ENCODE data around the gene TNNT3.
"Not testable (repeated sequence)": the region's sequence is repeated elsewhere in the genome, so short reads cannot be mapped to it uniquely, and the experiment has no call there.

The TNNT3 gene

DNA sequence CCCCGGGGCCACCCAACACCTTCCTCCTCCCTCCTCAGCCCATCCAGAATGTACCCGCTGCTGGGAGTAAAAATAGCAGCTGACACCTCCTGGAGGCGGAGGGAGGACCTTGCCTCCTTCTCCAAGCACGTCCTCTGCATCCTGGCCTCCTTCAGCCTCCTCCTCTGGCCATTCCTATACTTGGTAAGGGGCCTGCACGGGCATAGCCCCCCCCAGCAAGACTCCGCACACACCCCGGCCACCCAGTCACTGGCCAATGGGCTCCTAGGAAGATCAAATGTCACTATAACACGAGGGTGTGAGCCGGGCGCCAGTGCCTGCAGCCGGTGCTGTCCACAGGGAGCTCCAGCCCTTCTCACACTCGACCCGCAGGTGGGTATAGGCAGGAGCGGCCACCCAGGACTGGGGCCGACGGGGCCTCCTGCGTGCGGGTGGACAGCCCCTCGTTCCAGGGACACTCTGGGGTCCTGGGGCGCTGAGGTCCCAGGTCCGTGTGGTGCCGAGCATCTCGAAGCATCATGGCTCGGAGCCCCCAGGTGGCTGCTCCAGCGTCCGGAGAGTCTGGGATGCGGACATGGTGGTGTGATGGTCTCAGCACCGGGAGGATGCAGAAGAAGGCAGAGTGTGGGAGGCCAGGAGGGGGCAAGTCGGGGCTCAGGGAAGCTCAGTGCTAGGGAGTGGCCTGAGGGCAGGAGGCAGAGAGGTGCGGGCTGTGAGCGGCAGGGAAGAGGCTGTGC is at the start of gene TNNT3:
Gene TNNT3, plus strand, starts transcription at position 313 of the 737 bp plus-strand sequence. CDS start 3,172 bp downstream, outside the sequence.
- H3K4me3 Mint-ChIP-seq, result no peak within 1 kb of the TSS
- no peak within 1 kb of the TSS for H3K27ac Mint-ChIP-seq
- H3K4me1 Mint-ChIP-seq (ENCODE audit: low read depth), result peaks cover 4% of the 10 kb centered on the region
- H3K27me3 Mint-ChIP-seq (ENCODE audit: low read depth), result no peaks in the 10 kb centered on the region
- H3K36me3 Mint-ChIP-seq (ENCODE audit: low read depth), result peaks cover 2% of the 10 kb centered on the region
- H3K9me3 Mint-ChIP-seq, result no peaks in the 10 kb centered on the region

DNA sequence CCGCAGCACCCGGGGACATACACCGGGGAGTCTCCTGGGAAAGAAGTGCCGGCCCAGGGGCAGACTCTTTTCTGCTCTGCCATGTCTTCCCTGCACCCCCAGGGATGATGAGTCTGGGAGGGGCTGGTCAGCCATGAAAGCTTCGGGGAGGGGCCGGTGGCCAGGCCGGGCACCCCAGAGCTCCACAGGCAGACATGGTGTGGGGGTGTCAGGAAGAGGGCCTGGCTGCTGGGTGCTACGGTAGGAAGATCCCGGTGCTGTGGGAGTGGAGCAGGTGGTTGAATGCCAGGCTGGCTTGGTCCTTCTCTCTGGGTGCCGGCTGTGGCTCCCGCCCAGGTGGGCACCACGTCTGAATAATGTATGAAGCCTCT is 49.2 kb upstream of the TNNT3 start:
- no peak overlapping the region for H3K27ac Mint-ChIP-seq
- no peak overlapping the region for H3K4me3 Mint-ChIP-seq
- peaks cover 12% of the 10 kb centered on the region for H3K4me1 Mint-ChIP-seq (ENCODE audit: low read depth)
- peaks cover 8% of the 10 kb centered on the region for H3K36me3 Mint-ChIP-seq (ENCODE audit: low read depth)
- H3K9me3 Mint-ChIP-seq, result no peaks in the 10 kb centered on the region
- H3K27me3 Mint-ChIP-seq (ENCODE audit: low read depth), result no peaks in the 10 kb centered on the region

DNA sequence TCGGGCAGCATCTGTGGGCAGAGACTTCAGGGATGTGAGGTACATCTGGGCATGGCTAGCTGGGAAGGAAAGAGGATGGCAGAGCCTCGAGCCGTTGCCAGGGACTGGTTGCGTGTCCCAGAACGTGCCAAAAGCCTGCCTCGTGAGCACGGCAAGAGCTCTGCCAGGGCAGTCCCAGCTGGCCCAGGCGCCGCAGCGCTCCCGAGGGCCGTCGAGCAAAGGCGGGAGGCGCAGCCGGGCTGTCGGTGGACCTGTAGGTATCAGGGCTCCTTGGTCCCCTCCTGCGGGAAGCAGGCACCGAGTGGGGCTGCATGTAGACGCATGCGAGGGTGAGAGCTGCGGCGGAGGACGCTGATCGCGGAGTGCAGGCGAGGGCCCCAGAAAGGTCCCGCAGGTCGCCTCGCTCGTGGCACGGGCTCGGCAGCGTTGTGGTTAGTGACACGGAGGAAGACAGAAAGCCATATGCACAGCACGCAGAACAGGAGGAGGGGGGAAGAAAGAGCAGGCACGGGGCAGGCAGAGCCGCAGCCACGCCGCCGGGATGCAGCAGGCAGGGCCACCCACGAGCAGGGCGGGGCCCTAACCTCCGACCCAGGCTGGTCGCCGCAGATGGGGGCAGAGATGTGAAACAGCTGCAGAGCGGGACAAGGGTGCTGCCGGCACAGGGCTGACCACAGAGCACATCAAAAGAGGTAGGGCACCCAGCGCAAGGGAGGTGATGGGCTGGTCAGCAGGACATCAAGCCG is 48.6 kb upstream of the TNNT3 start:
- Mint-ChIP-seq H3K27ac (peak overlapping the region; percentile 49), H3K4me1 (ENCODE audit: low read depth) (peaks cover 14% of the 10 kb centered on the region), H3K4me3 (peak overlapping the region; percentile 42), H3K27me3 (ENCODE audit: low read depth) (no peaks in the 10 kb centered on the region), H3K36me3 (ENCODE audit: low read depth) (peaks cover 8% of the 10 kb centered on the region), H3K9me3 (no peaks in the 10 kb centered on the region)

DNA sequence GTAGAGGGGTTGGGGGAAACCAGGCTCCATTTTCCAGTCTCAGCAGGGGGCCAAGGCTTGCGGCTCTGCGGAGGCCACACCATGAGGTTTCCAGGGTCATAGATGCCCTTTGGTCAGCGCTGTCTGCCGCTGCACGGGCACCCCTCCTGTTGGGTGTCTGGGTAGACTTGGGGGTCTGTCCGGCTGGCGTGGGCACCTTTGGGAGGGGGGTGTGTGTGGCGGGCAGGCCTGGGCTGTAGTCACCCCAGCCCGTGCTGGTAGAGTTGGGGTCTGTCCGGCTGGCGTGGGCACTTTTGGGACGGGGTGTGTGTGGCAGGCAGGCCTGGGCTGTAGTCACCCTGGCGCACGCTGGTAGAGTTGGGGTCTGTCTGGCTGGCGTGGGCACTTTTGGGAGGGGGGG is 48.0 kb upstream of the TNNT3 start:
- peaks cover 14% of the 10 kb centered on the region for H3K4me1 Mint-ChIP-seq (ENCODE audit: low read depth)
- H3K4me3 Mint-ChIP-seq, result no peak overlapping the region
- no peaks in the 10 kb centered on the region for H3K27me3 Mint-ChIP-seq (ENCODE audit: low read depth)
- peaks cover 8% of the 10 kb centered on the region for H3K36me3 Mint-ChIP-seq (ENCODE audit: low read depth)
- no peak overlapping the region for H3K27ac Mint-ChIP-seq
- no peaks in the 10 kb centered on the region for H3K9me3 Mint-ChIP-seq

GRCh38 chr11:1872267-1872985 is 47.1 kb upstream of the TNNT3 start:
- Mint-ChIP-seq H3K36me3 (ENCODE audit: low read depth) (peaks cover 8% of the 10 kb centered on the region), H3K9me3 (no peaks in the 10 kb centered on the region), H3K27me3 (ENCODE audit: low read depth) (no peaks in the 10 kb centered on the region), H3K4me3 (no peak overlapping the region), H3K4me1 (ENCODE audit: low read depth) (peaks cover 14% of the 10 kb centered on the region), H3K27ac (no peak overlapping the region)

- H3K4me1 Mint-ChIP-seq (ENCODE audit: low read depth), result peaks cover 14% of the 10 kb centered on the region
- no peaks in the 10 kb centered on the region for H3K27me3 Mint-ChIP-seq (ENCODE audit: low read depth)
- peaks cover 8% of the 10 kb centered on the region for H3K36me3 Mint-ChIP-seq (ENCODE audit: low read depth)
- H3K27ac Mint-ChIP-seq, result no peak overlapping the region
- H3K9me3 Mint-ChIP-seq, result no peaks in the 10 kb centered on the region
- no peak overlapping the region for H3K4me3 Mint-ChIP-seq
Measured at GRCh38 chr11:1873048-1873812, 46.3 kb upstream of the TNNT3 start.

DNA sequence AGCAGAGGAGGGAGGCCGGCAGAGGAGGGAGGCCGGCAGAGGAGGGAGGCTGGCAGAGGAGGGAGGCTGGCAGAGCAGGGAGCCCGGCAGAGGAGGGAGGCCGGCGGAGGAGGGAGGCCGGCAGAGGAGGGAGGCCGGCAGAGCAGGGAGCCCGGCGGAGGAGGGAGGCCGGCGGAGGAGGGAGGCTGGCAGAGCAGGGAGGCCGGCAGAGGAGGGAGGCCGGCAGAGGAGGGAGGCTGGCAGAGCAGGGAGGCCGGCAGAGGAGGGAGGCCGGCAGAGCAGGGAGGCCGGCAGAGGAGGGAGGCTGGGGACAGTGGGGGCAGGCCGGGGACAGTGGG is 45.7 kb upstream of the TNNT3 start:
- H3K27me3 Mint-ChIP-seq (ENCODE audit: low read depth); H3K27ac Mint-ChIP-seq; H3K9me3 Mint-ChIP-seq; H3K36me3 Mint-ChIP-seq (ENCODE audit: low read depth); H3K4me3 Mint-ChIP-seq: not testable (repeated sequence)
- H3K4me1 Mint-ChIP-seq (ENCODE audit: low read depth), result peaks cover 14% of the 10 kb centered on the region

- not testable (repeated sequence) for H3K4me3 Mint-ChIP-seq; H3K27ac Mint-ChIP-seq; H3K36me3 Mint-ChIP-seq (ENCODE audit: low read depth); H3K9me3 Mint-ChIP-seq; H3K27me3 Mint-ChIP-seq (ENCODE audit: low read depth)
- peaks cover 12% of the 10 kb centered on the region for H3K4me1 Mint-ChIP-seq (ENCODE audit: low read depth)
Measured at GRCh38 chr11:1874441-1875092, 44.9 kb upstream of the TNNT3 start.

GRCh38 chr11:1875093-1875850 is 44.2 kb upstream of the TNNT3 start:
- Mint-ChIP-seq H3K9me3 (no peaks in the 10 kb centered on the region), H3K27ac (peak overlapping the region; percentile 55), H3K27me3 (ENCODE audit: low read depth) (no peaks in the 10 kb centered on the region), H3K4me1 (ENCODE audit: low read depth) (peaks cover 12% of the 10 kb centered on the region), H3K4me3 (no peak overlapping the region), H3K36me3 (ENCODE audit: low read depth) (peaks cover 2% of the 10 kb centered on the region)

- H3K4me3 Mint-ChIP-seq; H3K27ac Mint-ChIP-seq; H3K9me3 Mint-ChIP-seq; H3K27me3 Mint-ChIP-seq (ENCODE audit: low read depth); H3K36me3 Mint-ChIP-seq (ENCODE audit: low read depth); H3K4me1 Mint-ChIP-seq (ENCODE audit: low read depth): not testable (repeated sequence)
Measured at GRCh38 chr11:1875851-1876301, 43.6 kb upstream of the TNNT3 start.

GRCh38 chr11:1876361-1877063 is 43.0 kb upstream of the TNNT3 start:
- H3K4me1 Mint-ChIP-seq (ENCODE audit: low read depth), result peaks cover 4% of the 10 kb centered on the region
- no peak overlapping the region for H3K27ac Mint-ChIP-seq
- no peak overlapping the region for H3K4me3 Mint-ChIP-seq
- H3K36me3 Mint-ChIP-seq (ENCODE audit: low read depth), result no peaks in the 10 kb centered on the region
- no peaks in the 10 kb centered on the region for H3K9me3 Mint-ChIP-seq
- H3K27me3 Mint-ChIP-seq (ENCODE audit: low read depth), result no peaks in the 10 kb centered on the region

DNA sequence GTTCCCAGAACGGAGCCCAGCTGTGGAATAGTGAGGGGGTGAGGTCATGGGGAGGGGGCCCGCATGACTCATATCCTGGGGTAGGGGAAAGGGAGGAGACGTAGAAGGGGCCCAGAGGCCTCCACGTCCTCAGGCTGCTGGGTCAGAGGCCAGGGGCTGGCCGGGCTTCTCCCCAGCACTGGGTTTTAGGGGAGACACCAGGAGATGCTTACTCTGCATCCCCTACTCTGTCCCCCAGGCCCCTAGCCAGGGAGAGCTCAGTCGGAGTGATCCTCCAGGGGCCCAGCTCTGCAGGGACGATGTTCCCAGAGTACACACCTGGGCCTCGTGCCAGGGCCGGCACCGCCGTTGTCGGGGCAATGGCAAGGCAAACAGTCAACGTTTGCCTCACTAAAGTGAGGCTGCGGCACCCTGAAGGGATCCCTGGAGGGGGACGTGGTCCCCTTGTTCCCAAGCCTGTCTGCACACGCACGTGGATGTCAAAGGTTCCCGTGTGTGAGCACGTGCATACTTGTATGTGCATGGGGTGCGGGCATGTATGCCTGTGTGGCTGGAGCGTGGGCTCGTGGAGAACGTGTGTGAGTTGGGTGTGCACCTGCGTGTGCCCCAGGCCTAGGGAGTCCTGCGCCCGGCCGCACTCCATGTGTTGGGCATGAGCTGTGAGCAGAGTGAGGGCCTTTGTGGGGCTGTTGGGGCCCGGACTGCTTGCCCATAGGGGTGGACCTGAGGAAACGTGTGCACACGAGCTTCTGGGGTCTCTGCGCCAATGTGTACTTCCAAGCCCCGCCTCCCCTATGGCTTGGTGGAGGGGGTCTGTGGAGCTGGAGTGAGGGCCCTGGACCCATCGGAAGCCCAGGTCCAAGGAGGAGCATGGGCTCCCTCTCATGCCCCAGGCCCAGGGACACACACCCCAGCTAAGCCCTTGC is 42.0 kb upstream of the TNNT3 start:
- H3K36me3 Mint-ChIP-seq (ENCODE audit: low read depth), result no peaks in the 10 kb centered on the region
- H3K4me3 Mint-ChIP-seq, result no peak overlapping the region
- no peaks in the 10 kb centered on the region for H3K27me3 Mint-ChIP-seq (ENCODE audit: low read depth)
- H3K27ac Mint-ChIP-seq, result no peak overlapping the region
- H3K9me3 Mint-ChIP-seq, result no peaks in the 10 kb centered on the region
- peaks cover 2% of the 10 kb centered on the region for H3K4me1 Mint-ChIP-seq (ENCODE audit: low read depth)

All from T-helper 1 cell treated with Interleukin-12 subunit alpha and Interleukin-12 subunit beta and Interleukin-4 antibody, amounts not matched to agents 30 μg/mL and 1 μg/mL, for 36 hours (primary cell).